HepG2 (cell line): ENCODE results near the gene MEX3D. TPM values are rescaled to one million over a fixed set of nuclear protein-coding genes. Genes with fewer than 3 reads are reported as not detected.

Source experiments
- ADNP ChIP-seq: sonication (generic); formaldehyde crosslinking; IDR thresholded peaks from 2 replicates; pipeline ENCODE4 v1.4.0; 2020; ENCODE audit warnings: missing genetic modification reagents
- HMGA1 ChIP-seq: sonication (generic); formaldehyde crosslinking; conservative IDR thresholded peaks from 2 replicates; pipeline ENCODE4 v1.4.0; 2020; ENCODE audit warnings: missing genetic modification reagents
- MAZ ChIP-seq, 2 experiments: sonication (generic) in 1 of 2; formaldehyde crosslinking in 1 of 2; IDR thresholded peaks; 2 replicates each; pipeline versions ENCODE4 v1.5.0 to v1.6.1; 2012 to 2020; ENCODE audit warnings: low read depth in 2 of 2, mild to moderate bottlenecking in 2 of 2, borderline replicate concordance in 1 of 2, improper control_type of control experiment in 1 of 2, low read length in 1 of 2, missing genetic modification reagents in 1 of 2, moderate library complexity in 1 of 2
- MTA1 ChIP-seq: sonication (generic); formaldehyde crosslinking; IDR thresholded peaks from 2 replicates; pipeline ENCODE4 v1.4.0; 2020; ENCODE audit warnings: missing genetic modification reagents, mild to moderate bottlenecking, borderline replicate concordance
- RAD21 ChIP-seq: fragments of 450-650 bp; formaldehyde crosslinking; IDR thresholded peaks from 2 replicates; pipeline ENCODE4 v1.5.0; 2020; ENCODE audit warnings: mild to moderate bottlenecking
- RBM22 ChIP-seq: fragments of 200-400 bp; formaldehyde crosslinking; optimal IDR thresholded peaks from 2 replicates; pipeline ENCODE3; 2017; ENCODE audit warnings: mild to moderate bottlenecking, low read length, moderate library complexity
- WIZ ChIP-seq: sonication (generic); formaldehyde crosslinking; IDR thresholded peaks from 2 replicates; pipeline ENCODE4 v1.5.1; 2020; ENCODE audit warnings: mild to moderate bottlenecking, missing genetic modification reagents
- ZC3H13 ChIP-seq: sonication (generic); formaldehyde crosslinking; IDR thresholded peaks from 2 replicates; pipeline ENCODE4 v1.8.1; 2023; ENCODE audit warnings: mild to moderate bottlenecking, missing genetic modification reagents, moderate library complexity
- ZFP36 ChIP-seq: fragments of 150-350 bp; IDR thresholded peaks from 2 replicates; pipeline ENCODE4 v1.6.1; 2018; ENCODE audit warnings: borderline replicate concordance, low read length, low read depth; ENCODE audit not compliant: partially characterized antibody
- ZKSCAN1 ChIP-seq: fragments of 150-350 bp; IDR thresholded peaks from 2 replicates; pipeline ENCODE4 v1.6.1; 2014; ENCODE audit warnings: low read length
- ZNF138 ChIP-seq: sonication (generic); formaldehyde crosslinking; IDR thresholded peaks from 2 replicates; pipeline ENCODE4 v1.5.0; 2020; ENCODE audit warnings: mild to moderate bottlenecking, low read depth, missing genetic modification reagents
- ZNF274 ChIP-seq: sonication (generic); formaldehyde crosslinking; IDR thresholded peaks from 2 replicates; pipeline ENCODE4 v1.5.1; 2020; ENCODE audit warnings: mild to moderate bottlenecking, missing genetic modification reagents
- ZNF501 ChIP-seq: sonication (generic); formaldehyde crosslinking; IDR thresholded peaks from 2 replicates; pipeline ENCODE4 v1.5.1; 2020; ENCODE audit warnings: mild to moderate bottlenecking, moderate library complexity, missing genetic modification reagents
- ZSCAN30 ChIP-seq: sonication (generic); formaldehyde crosslinking; IDR thresholded peaks from 2 replicates; pipeline ENCODE4 v1.5.0; 2020; ENCODE audit warnings: mild to moderate bottlenecking, missing genetic modification reagents
- polyA plus RNA-seq, 8 experiments: library from polyadenylated mRNA; depleted of rRNA in 3 of 8; stranded (reverse) in 7 of 8; unstranded in 1 of 8; fragments of >200 nt; fragmentation: Illumina TruSeq in 4 of 8; extraction: Trizol in 4 of 8; gene quantifications; 2 replicates each; pipeline versions ENCODE4 v1.2.1 to v1.2.3, GENCODE V29; 2011 to 2016; ENCODE audit warnings: low read depth in 4 of 8, missing spikeins in 1 of 8, mixed read lengths in 1 of 8; ENCODE audit not compliant: insufficient read depth in 1 of 8
- total RNA-seq, 5 experiments: library from RNA; depleted of rRNA; stranded (reverse); fragments of >200 nt; fragmentation: Illumina TruSeq; extraction: Trizol; gene quantifications; 2 replicates each; pipeline ENCODE4 v1.2.3, GENCODE V29; 2016; ENCODE audit warnings: low read depth in 1 of 5
- TF ChIP-seq, protein P1 (sequence below): IDR thresholded peaks from 2 replicates; pipeline ENCODE4 v1.4.0; 2020; ENCODE audit warnings: mild to moderate bottlenecking, missing genetic modification reagents
- TF ChIP-seq, protein P2 (sequence below): sonication (generic); formaldehyde crosslinking; IDR thresholded peaks from 2 replicates; pipeline ENCODE4 v1.5.1; 2020; ENCODE audit warnings: mild to moderate bottlenecking, missing genetic modification reagents
- TF ChIP-seq, protein P3 (sequence below): sonication (generic); formaldehyde crosslinking; IDR thresholded peaks from 2 replicates; pipeline ENCODE4 v1.5.0; 2020; ENCODE audit warnings: mild to moderate bottlenecking, missing genetic modification reagents, borderline replicate concordance

The MEX3D gene
- total and polyA plus RNA-seq, 2 of the 13 experiments (the other 11 are each of a cell fraction or from before 2014, with no cell fraction given) = 3.6 to 17.1 TPM

DNA sequence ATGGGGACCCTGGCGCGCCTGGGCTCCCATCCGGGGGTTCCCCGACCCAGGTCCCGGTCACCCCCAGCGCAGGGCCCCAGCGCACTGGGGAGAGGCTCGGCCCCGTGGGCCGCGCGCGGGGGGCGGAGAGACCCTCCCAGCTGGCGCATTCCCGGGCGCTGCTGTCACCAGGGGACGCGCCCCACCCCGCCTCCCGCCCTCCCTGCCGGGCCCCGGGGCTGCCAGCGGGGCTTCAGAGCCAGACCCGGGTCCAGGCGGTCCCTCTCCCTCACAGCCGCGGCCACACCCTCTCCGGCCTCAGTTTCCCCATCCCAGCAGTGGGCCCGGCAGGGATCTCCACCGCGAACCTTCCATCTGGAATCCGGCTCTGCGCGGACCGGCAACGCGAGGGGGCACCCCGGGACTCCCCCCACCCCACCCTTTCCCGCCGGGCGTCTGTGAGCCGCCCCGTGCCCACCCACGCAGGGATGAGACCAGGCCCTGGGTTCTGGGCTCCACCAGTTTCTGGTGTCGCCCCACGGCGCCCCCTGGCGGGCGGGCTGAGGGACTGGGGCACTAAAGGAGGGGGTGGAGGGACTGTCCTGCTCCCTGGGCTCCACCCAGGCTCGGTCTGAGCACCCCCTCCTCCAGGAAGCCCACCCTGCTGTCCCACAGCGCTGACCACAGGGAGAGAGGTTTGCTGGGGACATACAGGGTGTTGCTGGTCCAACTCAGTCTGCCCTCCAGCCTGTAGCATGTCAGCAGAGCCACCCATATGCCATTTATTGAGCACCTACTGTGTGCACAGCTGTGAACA lies 54.4 kb downstream of the MEX3D start (continued):
- TF ChIP-seq, protein P1, sequence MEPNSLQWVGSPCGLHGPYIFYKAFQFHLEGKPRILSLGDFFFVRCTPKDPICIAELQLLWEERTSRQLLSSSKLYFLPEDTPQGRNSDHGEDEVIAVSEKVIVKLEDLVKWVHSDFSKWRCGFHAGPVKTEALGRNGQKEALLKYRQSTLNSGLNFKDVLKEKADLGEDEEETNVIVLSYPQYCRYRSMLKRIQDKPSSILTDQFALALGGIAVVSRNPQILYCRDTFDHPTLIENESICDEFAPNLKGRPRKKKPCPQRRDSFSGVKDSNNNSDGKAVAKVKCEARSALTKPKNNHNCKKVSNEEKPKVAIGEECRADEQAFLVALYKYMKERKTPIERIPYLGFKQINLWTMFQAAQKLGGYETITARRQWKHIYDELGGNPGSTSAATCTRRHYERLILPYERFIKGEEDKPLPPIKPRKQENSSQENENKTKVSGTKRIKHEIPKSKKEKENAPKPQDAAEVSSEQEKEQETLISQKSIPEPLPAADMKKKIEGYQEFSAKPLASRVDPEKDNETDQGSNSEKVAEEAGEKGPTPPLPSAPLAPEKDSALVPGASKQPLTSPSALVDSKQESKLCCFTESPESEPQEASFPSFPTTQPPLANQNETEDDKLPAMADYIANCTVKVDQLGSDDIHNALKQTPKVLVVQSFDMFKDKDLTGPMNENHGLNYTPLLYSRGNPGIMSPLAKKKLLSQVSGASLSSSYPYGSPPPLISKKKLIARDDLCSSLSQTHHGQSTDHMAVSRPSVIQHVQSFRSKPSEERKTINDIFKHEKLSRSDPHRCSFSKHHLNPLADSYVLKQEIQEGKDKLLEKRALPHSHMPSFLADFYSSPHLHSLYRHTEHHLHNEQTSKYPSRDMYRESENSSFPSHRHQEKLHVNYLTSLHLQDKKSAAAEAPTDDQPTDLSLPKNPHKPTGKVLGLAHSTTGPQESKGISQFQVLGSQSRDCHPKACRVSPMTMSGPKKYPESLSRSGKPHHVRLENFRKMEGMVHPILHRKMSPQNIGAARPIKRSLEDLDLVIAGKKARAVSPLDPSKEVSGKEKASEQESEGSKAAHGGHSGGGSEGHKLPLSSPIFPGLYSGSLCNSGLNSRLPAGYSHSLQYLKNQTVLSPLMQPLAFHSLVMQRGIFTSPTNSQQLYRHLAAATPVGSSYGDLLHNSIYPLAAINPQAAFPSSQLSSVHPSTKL = no peak
- TF ChIP-seq, protein P2, sequence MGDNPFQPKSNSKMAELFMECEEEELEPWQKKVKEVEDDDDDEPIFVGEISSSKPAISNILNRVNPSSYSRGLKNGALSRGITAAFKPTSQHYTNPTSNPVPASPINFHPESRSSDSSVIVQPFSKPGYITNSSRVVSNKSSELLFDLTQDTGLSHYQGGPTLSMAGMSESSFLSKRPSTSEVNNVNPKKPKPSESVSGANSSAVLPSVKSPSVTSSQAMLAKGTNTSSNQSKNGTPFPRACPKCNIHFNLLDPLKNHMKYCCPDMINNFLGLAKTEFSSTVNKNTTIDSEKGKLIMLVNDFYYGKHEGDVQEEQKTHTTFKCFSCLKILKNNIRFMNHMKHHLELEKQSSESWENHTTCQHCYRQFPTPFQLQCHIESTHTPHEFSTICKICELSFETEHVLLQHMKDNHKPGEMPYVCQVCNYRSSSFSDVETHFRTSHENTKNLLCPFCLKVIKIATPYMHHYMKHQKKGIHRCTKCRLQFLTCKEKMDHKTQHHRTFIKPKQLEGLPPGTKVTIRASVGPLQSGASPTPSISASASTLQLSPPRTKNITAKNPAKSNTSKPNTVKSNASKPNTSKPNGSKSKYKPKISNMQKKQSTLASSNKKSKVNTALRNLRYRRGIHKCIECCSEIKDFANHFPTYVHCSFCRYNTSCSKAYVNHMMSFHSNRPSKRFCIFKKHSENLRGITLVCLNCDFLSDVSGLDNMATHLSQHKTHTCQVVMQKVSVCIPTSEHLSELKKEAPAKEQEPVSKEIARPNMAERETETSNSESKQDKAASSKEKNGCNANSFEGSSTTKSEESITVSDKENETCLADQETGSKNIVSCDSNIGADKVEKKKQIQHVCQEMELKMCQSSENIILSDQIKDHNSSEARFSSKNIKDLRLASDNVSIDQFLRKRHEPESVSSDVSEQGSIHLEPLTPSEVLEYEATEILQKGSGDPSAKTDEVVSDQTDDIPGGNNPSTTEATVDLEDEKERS (CRISPR knock-in tag) = no peak
- TF ChIP-seq ADNP (CRISPR knock-in tag) (peak; percentile 77), ZSCAN30 (CRISPR knock-in tag) (no peak), ZKSCAN1 (peak; percentile 76), HMGA1 (CRISPR knock-in tag) (no peak), RBM22 (no peak), WIZ (no peak), MAZ (IDR thresholded peaks at IDR 0.05; ENCODE audit: borderline replicate concordance, low read depth, low read length) (peak; percentile 34; the same call in 1 of the 2 replicates), MAZ (CRISPR knock-in tag; IDR thresholded peaks at IDR 0.05; ENCODE audit: low read depth) (0 out of 2 replicates have a peak, but pooled peaks have one; percentile 28), ZC3H13 (no peak), MTA1 (0 out of 2 replicates have a peak, but pooled peaks have one; percentile 17), ZNF274 (CRISPR knock-in tag) (peak; percentile 26; the same call in 1 of the 2 replicates), ZNF138 (CRISPR knock-in tag) (no peak), ZNF501 (CRISPR knock-in tag) (0 out of 2 replicates have a peak, but pooled peaks have one; percentile 45), RAD21 (peak; percentile 59), ZFP36 (peak; percentile 91)
- TF ChIP-seq, protein P3, sequence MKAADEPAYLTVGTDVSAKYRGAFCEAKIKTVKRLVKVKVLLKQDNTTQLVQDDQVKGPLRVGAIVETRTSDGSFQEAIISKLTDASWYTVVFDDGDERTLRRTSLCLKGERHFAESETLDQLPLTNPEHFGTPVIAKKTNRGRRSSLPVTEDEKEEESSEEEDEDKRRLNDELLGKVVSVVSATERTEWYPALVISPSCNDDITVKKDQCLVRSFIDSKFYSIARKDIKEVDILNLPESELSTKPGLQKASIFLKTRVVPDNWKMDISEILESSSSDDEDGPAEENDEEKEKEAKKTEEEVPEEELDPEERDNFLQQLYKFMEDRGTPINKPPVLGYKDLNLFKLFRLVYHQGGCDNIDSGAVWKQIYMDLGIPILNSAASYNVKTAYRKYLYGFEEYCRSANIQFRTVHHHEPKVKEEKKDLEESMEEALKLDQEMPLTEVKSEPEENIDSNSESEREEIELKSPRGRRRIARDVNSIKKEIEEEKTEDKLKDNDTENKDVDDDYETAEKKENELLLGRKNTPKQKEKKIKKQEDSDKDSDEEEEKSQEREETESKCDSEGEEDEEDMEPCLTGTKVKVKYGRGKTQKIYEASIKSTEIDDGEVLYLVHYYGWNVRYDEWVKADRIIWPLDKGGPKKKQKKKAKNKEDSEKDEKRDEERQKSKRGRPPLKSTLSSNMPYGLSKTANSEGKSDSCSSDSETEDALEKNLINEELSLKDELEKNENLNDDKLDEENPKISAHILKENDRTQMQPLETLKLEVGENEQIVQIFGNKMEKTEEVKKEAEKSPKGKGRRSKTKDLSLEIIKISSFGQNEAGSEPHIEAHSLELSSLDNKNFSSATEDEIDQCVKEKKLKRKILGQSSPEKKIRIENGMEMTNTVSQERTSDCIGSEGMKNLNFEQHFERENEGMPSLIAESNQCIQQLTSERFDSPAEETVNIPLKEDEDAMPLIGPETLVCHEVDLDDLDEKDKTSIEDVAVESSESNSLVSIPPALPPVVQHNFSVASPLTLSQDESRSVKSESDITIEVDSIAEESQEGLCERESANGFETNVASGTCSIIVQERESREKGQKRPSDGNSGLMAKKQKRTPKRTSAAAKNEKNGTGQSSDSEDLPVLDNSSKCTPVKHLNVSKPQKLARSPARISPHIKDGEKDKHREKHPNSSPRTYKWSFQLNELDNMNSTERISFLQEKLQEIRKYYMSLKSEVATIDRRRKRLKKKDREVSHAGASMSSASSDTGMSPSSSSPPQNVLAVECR (CRISPR knock-in tag) = peak; percentile 32
